Measurements from ENCODE around the gene ZBTB11. TPM values are rescaled to one million over a fixed set of nuclear protein-coding genes. Genes with fewer than 3 reads are reported as not detected.

ZBTB11 gene
- total and polyA plus RNA-seq, 2 donors (not counting 3 experiments of a cell fraction or from before 2014, with no cell fraction given), result 4.2 to 15.8 TPM

GRCh38 chr3:101640256-101640655 is 36.7 kb downstream of the ZBTB11 start:
- H3K36me3 ChIP-seq (ENCODE audit: control insufficient read depth in 2 of 2, extremely low read depth in 1 of 2, insufficient read depth in 2 of 2, low read length in 2 of 2), result no peaks in the 10 kb centered on the region
- dilution Hi-C loops (cut with MboI; ENCODE audit: extremely low pct_ligation_motif_present, low sequenced_read_pairs), result no loop called here
- H3K4me3 ChIP-seq (replicated peaks in 1 of 3; ENCODE audit: insufficient read depth in 1 of 3, low read depth in 1 of 3, low read length in 3 of 3), result no peak overlapping the region
- no peak overlapping the region for H3K9ac ChIP-seq (replicated peaks; ENCODE audit: extremely low read depth, insufficient read depth, low read length)
- ChIA-PET CTCF (interaction anchor here (1.7 kb wide), 1 partner anchor 444 kb away, joined by 3 read pairs; no protein-coding TSS in a partner anchor), POLR2A (no interaction called here)
- H3K4me2 ChIP-seq (ENCODE audit: insufficient read depth, low read length), result no peak overlapping the region
- H3K79me2 ChIP-seq (ENCODE audit: control insufficient read depth, insufficient read depth, low read length), result no peaks in the 10 kb centered on the region
- intact Hi-C loops (cut with micrococcal nuclease), result no loop called here
- H3K9me1 ChIP-seq (replicated peaks; ENCODE audit: control insufficient read depth, extremely low read depth, insufficient read depth, low read length), result no peaks in the 10 kb centered on the region
- DNase-seq (ENCODE audit: low read depth, low spot score) (no peak), FAIRE-seq (no peak)
- no peaks in the 10 kb centered on the region for H3K27me3 ChIP-seq (ENCODE audit: control insufficient read depth in 2 of 2, insufficient read depth in 2 of 2, low read length in 2 of 2)
- no TSS peak for BruUV-seq (replicated peaks)
- H3K27ac ChIP-seq (ENCODE audit: insufficient read depth, low read depth, low read length), result no peak overlapping the region
- TF ChIP-seq, protein P1, sequence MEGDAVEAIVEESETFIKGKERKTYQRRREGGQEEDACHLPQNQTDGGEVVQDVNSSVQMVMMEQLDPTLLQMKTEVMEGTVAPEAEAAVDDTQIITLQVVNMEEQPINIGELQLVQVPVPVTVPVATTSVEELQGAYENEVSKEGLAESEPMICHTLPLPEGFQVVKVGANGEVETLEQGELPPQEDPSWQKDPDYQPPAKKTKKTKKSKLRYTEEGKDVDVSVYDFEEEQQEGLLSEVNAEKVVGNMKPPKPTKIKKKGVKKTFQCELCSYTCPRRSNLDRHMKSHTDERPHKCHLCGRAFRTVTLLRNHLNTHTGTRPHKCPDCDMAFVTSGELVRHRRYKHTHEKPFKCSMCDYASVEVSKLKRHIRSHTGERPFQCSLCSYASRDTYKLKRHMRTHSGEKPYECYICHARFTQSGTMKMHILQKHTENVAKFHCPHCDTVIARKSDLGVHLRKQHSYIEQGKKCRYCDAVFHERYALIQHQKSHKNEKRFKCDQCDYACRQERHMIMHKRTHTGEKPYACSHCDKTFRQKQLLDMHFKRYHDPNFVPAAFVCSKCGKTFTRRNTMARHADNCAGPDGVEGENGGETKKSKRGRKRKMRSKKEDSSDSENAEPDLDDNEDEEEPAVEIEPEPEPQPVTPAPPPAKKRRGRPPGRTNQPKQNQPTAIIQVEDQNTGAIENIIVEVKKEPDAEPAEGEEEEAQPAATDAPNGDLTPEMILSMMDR (IDR thresholded peaks at IDR 0.05; ENCODE audit: extremely low read depth in 1 of 2, insufficient read depth in 1 of 2, low read depth in 1 of 2, low read length in 2 of 2), result no peak
- TF ChIP-seq EZH2 (IDR thresholded peaks at IDR 0.05; ENCODE audit: borderline replicate concordance, low read depth, low read length, severe bottlenecking), result no peak
- no peak for TF ChIP-seq GATA2 (IDR thresholded peaks at IDR 0.05; ENCODE audit: insufficient read depth, insufficient read length, low read depth, low read length)
- TF ChIP-seq MAX (IDR thresholded peaks at IDR 0.05; ENCODE audit: insufficient read depth, insufficient read length), result no peak
- no peak for TF ChIP-seq POLR2A (IDR thresholded peaks at IDR 0.05; ENCODE audit: low read depth, low read length)
- TF ChIP-seq FOS (IDR thresholded peaks at IDR 0.05; ENCODE audit: borderline replicate concordance, insufficient read depth, low read length), result no peak
- TF ChIP-seq POLR2AphosphoS5 (IDR thresholded peaks at IDR 0.05; ENCODE audit: insufficient read depth, low read depth, low read length), result no peak
- no peak for TF ChIP-seq JUN (IDR thresholded peaks at IDR 0.05; ENCODE audit: borderline replicate concordance, insufficient read depth, insufficient read length, low read depth)
- no peak for TF ChIP-seq MYC (IDR thresholded peaks at IDR 0.05; ENCODE audit: low read depth, low read length)
- no peaks in the 10 kb centered on the region for H4K20me1 ChIP-seq (replicated peaks; ENCODE audit: control insufficient read depth, extremely low read depth, insufficient read depth, low read length)
- no peak overlapping the region for H2AFZ ChIP-seq (ENCODE audit: low read depth, low read length)
- H3K9me3 ChIP-seq (replicated peaks; ENCODE audit: control insufficient read depth, insufficient read depth, low read length), result no peaks in the 10 kb centered on the region
- H3K4me1 ChIP-seq (ENCODE audit: control insufficient read depth, extremely low read depth, insufficient read depth, low read length), result peaks cover 14% of the 10 kb centered on the region

Measured in endothelial cell of umbilical vein (primary cell).